Lung (tissue), 12 donors: ENCODE measurements around the gene BCL11A. TPM values are rescaled to one million over a fixed set of nuclear protein-coding genes. Genes with fewer than 3 reads are reported as not detected.

ENCODE experiments used
- ATAC-seq: fragments of 200-7000 bp; cut with Tn5 transposase; one replicate; pipeline ENCODE4 v1.9.1; 2020; ENCODE audit warnings: moderate number of reproducible peaks; ENCODE audit not compliant: insufficient read depth, low FRiP score
- DNase-seq, 3 donors: peaks; one replicate each; pipeline ENCODE4 v3.0.0-alpha.2; 2013 to 2017
- H3K27ac ChIP-seq, 2 donors: one replicate each; pipeline ENCODE4 v1.5.1; 2013; ENCODE audit warnings: mild to moderate bottlenecking in 2 of 2, moderate library complexity in 2 of 2, control low read depth in 1 of 2, inconsistent platforms in 1 of 2, low read depth in 1 of 2, low read length in 1 of 2
- H3K27me3 ChIP-seq, 3 donors: one replicate each; pipeline ENCODE4 v1.5.1; 2013; ENCODE audit warnings: low read length in 2 of 3; ENCODE audit not compliant: control insufficient read depth in 3 of 3, insufficient read depth in 3 of 3
- H3K36me3 ChIP-seq, 4 donors: one replicate each; pipeline ENCODE4 v1.5.1; 2013; ENCODE audit warnings: low read length in 4 of 4, mild to moderate bottlenecking in 1 of 4, moderate library complexity in 1 of 4; ENCODE audit not compliant: control insufficient read depth in 4 of 4, insufficient read depth in 4 of 4
- H3K4me1 ChIP-seq, 5 donors: one replicate each; pipeline ENCODE4 v1.5.1; 2013; ENCODE audit warnings: low read length in 5 of 5, mild to moderate bottlenecking in 2 of 5, moderate library complexity in 1 of 5; ENCODE audit not compliant: control insufficient read depth in 5 of 5, insufficient read depth in 5 of 5
- H3K4me3 ChIP-seq: one replicate; pipeline ENCODE4 v1.5.1; 2013; ENCODE audit warnings: mild to moderate bottlenecking, control low read depth, moderate library complexity
- H3K9ac ChIP-seq, 2 donors: one replicate each; pipeline ENCODE4 v1.5.1; 2013; ENCODE audit warnings: low read length in 2 of 2, control low read depth in 1 of 2; ENCODE audit not compliant: insufficient read depth in 1 of 2
- H3K9me3 ChIP-seq, 4 donors: one replicate each; pipeline ENCODE4 v1.5.1; 2013; ENCODE audit warnings: low read length in 3 of 4, mild to moderate bottlenecking in 1 of 4, moderate library complexity in 1 of 4; ENCODE audit not compliant: control insufficient read depth in 4 of 4, insufficient read depth in 3 of 4
- WGBS, 2 donors: extraction: QIAGEN DNeasy Blood & Tissue Kit; methylation state at CpG; one replicate each; pipeline ENCODE4 v1.1.7; 2013; 5-methylcytosine and 5-hydroxymethylcytosine counted together
- polyA plus RNA-seq, 2 donors: library from polyadenylated mRNA; stranded (reverse); fragments of 200-250 nt; gene quantifications; one replicate each; pipeline ENCODE4 v1.2.1, GENCODE V29; 2013
- total RNA-seq, 2 donors: library from RNA; depleted of rRNA in 1 of 2; stranded (reverse); fragments of >200 nt in 1 of 2; gene quantifications; one replicate each; pipeline ENCODE4 v1.2.1, GENCODE V29; 2014 to 2021
- TF ChIP-seq, protein P1 (sequence below): IDR thresholded peaks from 2 replicates; pipeline ENCODE4 v1.5.1; 2012; ENCODE audit warnings: mild to moderate bottlenecking; ENCODE audit errors: control extremely low read depth, extremely low read depth
- donor health status: control.
- donor health status: control.
- donor health status: Bipolar disorder and iron deficiency.
- donor health status: healthy.
- donor health status: DM: yes; HTN: yes; CAD: no.

Gene BCL11A
- total and polyA plus RNA-seq, 4 donors: 1.5 to 21.1 (median 4.7) TPM

DNA sequence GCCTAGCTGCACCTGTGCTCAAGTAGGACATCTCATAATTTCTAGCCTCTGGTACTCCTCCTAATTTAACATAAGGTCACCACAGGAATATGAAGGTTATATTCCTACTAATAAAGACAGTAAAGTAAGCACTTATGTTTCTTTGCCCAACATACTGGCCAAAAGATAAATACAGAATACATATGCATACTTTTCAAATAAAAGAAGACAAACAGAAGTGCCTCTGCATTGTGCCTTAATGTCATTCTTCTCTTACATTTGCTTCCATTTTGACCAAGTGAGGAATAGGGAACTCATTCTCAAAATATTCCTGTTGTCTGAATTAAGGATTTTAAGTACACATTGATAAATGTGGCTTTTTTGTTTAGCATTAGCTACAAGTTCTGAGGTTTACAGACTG, 5.6 kb downstream of the BCL11A start:
- DNase-seq: no peak
- ATAC-seq: no peak
- Histone ChIP-seq H3K4me1 (peaks cover 0 to 32% (median 13%) of the 10 kb centered on the region in 5 donors), H3K9ac (no peak overlapping the region), H3K4me3 (no peak overlapping the region), H3K36me3 (no peaks in the 10 kb centered on the region), H3K27ac (no peak overlapping the region), H3K27me3 (peaks cover 0 to 2% (median 0%) of the 10 kb centered on the region in 3 donors), H3K9me3 (no peaks in the 10 kb centered on the region)
- TF ChIP-seq, protein P1, sequence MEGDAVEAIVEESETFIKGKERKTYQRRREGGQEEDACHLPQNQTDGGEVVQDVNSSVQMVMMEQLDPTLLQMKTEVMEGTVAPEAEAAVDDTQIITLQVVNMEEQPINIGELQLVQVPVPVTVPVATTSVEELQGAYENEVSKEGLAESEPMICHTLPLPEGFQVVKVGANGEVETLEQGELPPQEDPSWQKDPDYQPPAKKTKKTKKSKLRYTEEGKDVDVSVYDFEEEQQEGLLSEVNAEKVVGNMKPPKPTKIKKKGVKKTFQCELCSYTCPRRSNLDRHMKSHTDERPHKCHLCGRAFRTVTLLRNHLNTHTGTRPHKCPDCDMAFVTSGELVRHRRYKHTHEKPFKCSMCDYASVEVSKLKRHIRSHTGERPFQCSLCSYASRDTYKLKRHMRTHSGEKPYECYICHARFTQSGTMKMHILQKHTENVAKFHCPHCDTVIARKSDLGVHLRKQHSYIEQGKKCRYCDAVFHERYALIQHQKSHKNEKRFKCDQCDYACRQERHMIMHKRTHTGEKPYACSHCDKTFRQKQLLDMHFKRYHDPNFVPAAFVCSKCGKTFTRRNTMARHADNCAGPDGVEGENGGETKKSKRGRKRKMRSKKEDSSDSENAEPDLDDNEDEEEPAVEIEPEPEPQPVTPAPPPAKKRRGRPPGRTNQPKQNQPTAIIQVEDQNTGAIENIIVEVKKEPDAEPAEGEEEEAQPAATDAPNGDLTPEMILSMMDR: no peak

DNA sequence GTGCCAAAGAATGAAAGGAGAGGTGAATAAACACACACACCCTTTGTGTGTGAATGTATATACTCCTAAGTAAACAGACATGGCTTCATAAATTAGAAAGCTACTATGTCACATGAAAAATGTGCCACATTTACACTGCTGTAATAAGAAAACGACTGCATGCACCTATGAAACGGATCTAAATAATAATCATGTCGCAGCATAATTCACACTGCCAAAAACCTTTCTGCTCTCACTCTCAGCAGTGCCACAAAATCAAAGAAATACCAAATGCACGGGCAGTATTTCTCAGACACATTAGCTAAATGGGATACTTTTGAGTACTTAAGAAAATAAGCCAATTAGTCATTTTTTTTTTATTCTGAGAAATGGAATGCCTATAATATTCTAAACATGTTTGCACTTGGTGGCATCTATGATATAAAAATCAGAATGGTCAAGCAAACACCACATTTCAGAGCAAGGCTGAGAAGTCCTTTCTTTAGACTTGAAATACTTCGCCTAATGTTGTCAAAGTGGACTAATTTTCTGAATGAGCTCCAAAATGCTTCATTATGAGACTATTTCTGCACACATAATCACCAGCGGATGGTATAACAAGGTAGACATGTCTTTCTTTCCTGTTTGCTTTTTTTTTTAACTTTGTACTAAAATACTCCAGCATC, 6.6 kb downstream of the BCL11A start:
- no peak for DNase-seq
- ATAC-seq: no peak

DNA sequence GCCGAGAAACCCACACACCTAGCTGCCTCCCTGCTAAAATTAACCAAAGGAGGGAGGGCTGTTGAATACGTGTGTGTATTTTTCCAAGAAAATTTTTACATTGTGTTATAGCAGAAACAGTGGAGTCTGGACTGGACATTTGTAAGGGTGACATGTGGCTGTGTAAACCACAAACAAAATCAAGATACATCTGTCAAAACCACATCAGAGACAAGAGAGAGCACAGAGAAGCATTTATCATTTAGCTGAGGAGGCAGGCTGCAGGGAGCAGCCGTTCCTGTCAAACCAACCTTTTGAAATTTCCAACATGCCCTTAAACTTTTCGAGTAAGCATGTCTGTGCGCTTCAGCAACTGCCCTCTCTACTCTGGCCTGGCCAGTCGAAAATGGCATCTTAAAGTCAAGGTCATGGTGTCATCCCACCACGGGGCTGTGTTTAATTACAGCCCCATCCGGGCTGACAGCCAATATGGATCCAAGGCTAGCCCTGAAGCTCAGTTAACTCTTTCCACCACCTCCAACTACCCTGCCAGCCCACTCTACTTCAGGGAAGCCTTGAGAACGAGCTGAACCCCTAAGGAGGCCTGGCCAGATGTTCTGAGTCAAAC, 8.4 kb downstream of the BCL11A start:
- peaks cover 0 to 2% (median 0%) of the 10 kb centered on the region in 3 donors for H3K27me3 ChIP-seq

More for the DNA sequence above, 6.6 kb downstream of the BCL11A start:
- H3K27me3 ChIP-seq: peaks cover 0 to 2% (median 0%) of the 10 kb centered on the region in 3 donors
- WGBS, 2 donors: 65 to 72% methylated on average over 6 of the region's 6 CpGs
- TF ChIP-seq, protein P1: no peak
- peak overlapping the region in 1 of 2 donors; percentile 51 for H3K27ac ChIP-seq
- H3K4me3 ChIP-seq: no peak overlapping the region
- H3K4me1 ChIP-seq: peaks cover 0 to 32% (median 9%) of the 10 kb centered on the region in 5 donors
- H3K9me3 ChIP-seq: no peaks in the 10 kb centered on the region
- no peak overlapping the region for H3K9ac ChIP-seq
- no peaks in the 10 kb centered on the region for H3K36me3 ChIP-seq

More for the DNA sequence above, 8.4 kb downstream of the BCL11A start:
- peak overlapping the region in 1 of 2 donors; percentile 73 for H3K27ac ChIP-seq
- no peaks in the 10 kb centered on the region for H3K36me3 ChIP-seq
- no peak for ATAC-seq
- H3K9me3 ChIP-seq: no peaks in the 10 kb centered on the region
- TF ChIP-seq, protein P1: no peak
- WGBS, 2 donors: 61 to 62% methylated on average over 9 of the region's 9 CpGs
- no peak for DNase-seq
- peaks cover 0 to 32% (median 3%) of the 10 kb centered on the region in 5 donors for H3K4me1 ChIP-seq
- no peak overlapping the region for H3K9ac ChIP-seq
- H3K4me3 ChIP-seq: no peak overlapping the region
